SU-DHL-6 (cell line): Measurements from ENCODE around the gene CASP3.

Source experiments
- H2AFZ ChIP-seq: fragments of 200-600 bp; sonication (generic); 2 replicates; pipeline ENCODE4 v1.6.1; 2014; ENCODE audit warnings: low read depth, mild to moderate bottlenecking, moderate library complexity, mixed read lengths, antibody characterized with exemption, low read length; ENCODE audit not compliant: severe bottlenecking
- H3F3A ChIP-seq: fragments of 200-600 bp; shearing (Covaris generic); 2 replicates; pipeline ENCODE4 v1.6.0; 2016; ENCODE audit warnings: antibody characterized with exemption, mild to moderate bottlenecking; ENCODE audit not compliant: insufficient read depth
- H3K27ac ChIP-seq: fragments of 200-600 bp; sonication (generic); 2 replicates; pipeline ENCODE4 v1.5.1; 2016; ENCODE audit warnings: low read depth, mild to moderate bottlenecking, low read length, moderate library complexity, mixed read lengths
- H3K27me3 ChIP-seq: fragments of 200-600 bp; sonication (generic), shearing (Covaris generic); 2 replicates; pipeline ENCODE4 v1.6.0; 2014; ENCODE audit warnings: mild to moderate bottlenecking, low read length
- H3K36me3 ChIP-seq: fragments of 200-600 bp; sonication (generic); 2 replicates; pipeline ENCODE4 v1.6.1; 2014; ENCODE audit warnings: mild to moderate bottlenecking, low read length, mixed read lengths
- H3K4me2 ChIP-seq: fragments of 300-600, 200-600 bp; shearing (Covaris generic), sonication (generic); 2 replicates; pipeline ENCODE4 v1.6.0; 2014; ENCODE audit warnings: low read length, low read depth, mild to moderate bottlenecking; ENCODE audit not compliant: poor library complexity, severe bottlenecking
- H3K4me3 ChIP-seq: fragments of 200-600 bp; sonication (generic); 2 replicates; pipeline ENCODE4 v1.5.1; 2014; ENCODE audit warnings: antibody characterized with exemption, low read length, mild to moderate bottlenecking, mixed read lengths; ENCODE audit not compliant: insufficient read depth, poor library complexity, severe bottlenecking
- H3K79me2 ChIP-seq: fragments of 200-600 bp; sonication (generic); 2 replicates; pipeline ENCODE4 v1.6.1; 2014; ENCODE audit warnings: mild to moderate bottlenecking, low read length, moderate library complexity; ENCODE audit not compliant: insufficient read depth
- H3K9ac ChIP-seq: fragments of 200-600 bp; sonication (generic); 2 replicates; pipeline ENCODE4 v1.7.0; 2014; ENCODE audit warnings: mild to moderate bottlenecking, low read length
- H3K9me2 ChIP-seq: fragments of 200-600 bp; sonication (generic); replicated peaks from 2 replicates; pipeline ENCODE4 v1.6.1; 2014; ENCODE audit warnings: low read length; ENCODE audit not compliant: insufficient read depth
- H3K9me3 ChIP-seq: fragments of 200-600 bp; sonication (generic); 2 replicates; pipeline ENCODE4 v1.6.1; 2014; ENCODE audit warnings: low read length, mixed read lengths; ENCODE audit not compliant: insufficient read depth
- H4K20me1 ChIP-seq: fragments of 200-600 bp; sonication (generic); 2 replicates; pipeline ENCODE4 v1.6.1; 2014; ENCODE audit warnings: low read depth, mild to moderate bottlenecking, antibody characterized with exemption, low read length, moderate library complexity, mixed read lengths
- CTCF ChIP-seq: fragments of 200-600 bp; sonication (generic); IDR thresholded peaks from one replicate; pipeline ENCODE4 v1.5.1; 2017; ENCODE audit warnings: antibody characterized with exemption, mild to moderate bottlenecking, low read length, moderate library complexity; ENCODE audit not compliant: insufficient read depth, poor library complexity, severe bottlenecking
- EZH2phosphoT487 ChIP-seq: fragments of 200-600 bp; sonication (generic), shearing (Covaris generic); conservative IDR thresholded peaks from 2 replicates; pipeline ENCODE4 v1.6.1; 2018; ENCODE audit warnings: mild to moderate bottlenecking, antibody characterized with exemption, low read length, moderate library complexity, mixed read lengths

CASP3 gene

GRCh38 chr4:184648313-184649025 lies 778 bp downstream of the CASP3 start:
- TF ChIP-seq CTCF (no peak), EZH2phosphoT487 (no peak)
- Histone ChIP-seq H3K9ac (peak overlapping the region; percentile 94), H3K4me3 (peak overlapping the region; percentile 90), H3K36me3 (peaks cover 15% of the 10 kb centered on the region; the same call in 1 of the 2 replicates), H3F3A (peaks cover 9% of the 10 kb centered on the region), H3K4me2 (peak overlapping the region; percentile 79), H4K20me1 (no peaks in the 10 kb centered on the region), H3K9me3 (no peaks in the 10 kb centered on the region), H3K79me2 (peaks cover 57% of the 10 kb centered on the region), H3K27ac (peak overlapping the region; percentile 71), H3K9me2 (no peaks in the 10 kb centered on the region), H2AFZ (peak overlapping the region; percentile 5), H3K27me3 (no peaks in the 10 kb centered on the region)

- Histone ChIP-seq H3K4me3 (peak overlapping the region; percentile 90), H3K9me3 (no peaks in the 10 kb centered on the region), H3K27me3 (no peaks in the 10 kb centered on the region), H2AFZ (no peak overlapping the region), H3K36me3 (peaks cover 15% of the 10 kb centered on the region; the same call in 1 of the 2 replicates), H3K79me2 (peaks cover 61% of the 10 kb centered on the region), H3K27ac (peak overlapping the region; percentile 71), H3K4me2 (peak overlapping the region; percentile 79), H3K9ac (peak overlapping the region; percentile 94), H3K9me2 (no peaks in the 10 kb centered on the region), H3F3A (peaks cover 9% of the 10 kb centered on the region), H4K20me1 (no peaks in the 10 kb centered on the region)
- TF ChIP-seq CTCF (no peak), EZH2phosphoT487 (no peak)
Observed at GRCh38 chr4:184648054-184648312, 1.3 kb downstream of the CASP3 start.

- peak overlapping the region; percentile 79 for H3K4me2 ChIP-seq
- H2AFZ ChIP-seq = no peak overlapping the region
- peak overlapping the region; percentile 71; the same call in 1 of the 2 replicates for H3K27ac ChIP-seq
- H3K9ac ChIP-seq = peak overlapping the region; percentile 94
- H3K79me2 ChIP-seq = peaks cover 67% of the 10 kb centered on the region
- peaks cover 9% of the 10 kb centered on the region for H3F3A ChIP-seq
- H4K20me1 ChIP-seq = no peaks in the 10 kb centered on the region
- peak overlapping the region; percentile 90 for H3K4me3 ChIP-seq
- H3K9me3 ChIP-seq = no peaks in the 10 kb centered on the region
- TF ChIP-seq CTCF (no peak), EZH2phosphoT487 (no peak)
- H3K27me3 ChIP-seq = no peaks in the 10 kb centered on the region
- H3K36me3 ChIP-seq = peaks cover 15% of the 10 kb centered on the region; the same call in 1 of the 2 replicates
- no peaks in the 10 kb centered on the region for H3K9me2 ChIP-seq
Observed at GRCh38 chr4:184647266-184648053, 1.8 kb downstream of the CASP3 start.
